NCI-H1694 treated with DMSO at 0.1 percent for 48 hours (cell line): ENCODE measurements around the gene TMEM132D.
"Not testable (repeated sequence)": the region's sequence is repeated elsewhere in the genome, so short reads cannot be mapped to it uniquely, and the experiment has no call there.

Experiments used
- DNase-seq: peaks from one replicate; lab custom pipeline; 2025; lab: John Stamatoyannopoulos, UW

The TMEM132D gene

GRCh38 chr12:129903956-129904829 is at the start of gene TMEM132D:
Gene TMEM132D, minus strand, starts transcription at chr12:129904025.
- DNase-seq = no peak

DNA sequence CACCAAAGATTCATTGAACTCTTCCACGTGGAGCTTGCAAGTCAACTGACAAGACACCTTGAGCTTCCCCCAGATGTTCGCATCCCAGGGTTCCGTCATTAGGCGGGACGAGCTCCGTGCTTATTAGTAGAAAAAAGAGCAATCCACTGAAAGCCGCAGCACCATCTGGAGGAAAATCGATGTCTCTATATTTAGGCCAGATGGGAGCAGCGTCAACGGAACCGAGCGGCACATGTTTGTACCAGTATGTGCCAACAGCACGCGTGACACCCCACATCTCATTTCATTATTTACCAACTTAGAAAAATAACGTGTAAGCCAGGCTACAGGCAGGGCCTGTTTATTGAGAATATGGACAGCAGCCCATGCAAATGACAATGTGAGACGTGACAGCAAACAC is 45.8 kb upstream of the TMEM132D start:
- DNase-seq = no peak

GRCh38 chr12:129941618-129942017 is 37.8 kb upstream of the TMEM132D start:
- no peak for DNase-seq

GRCh38 chr12:129938089-129938488 is 34.3 kb upstream of the TMEM132D start:
- no peak for DNase-seq

DNA sequence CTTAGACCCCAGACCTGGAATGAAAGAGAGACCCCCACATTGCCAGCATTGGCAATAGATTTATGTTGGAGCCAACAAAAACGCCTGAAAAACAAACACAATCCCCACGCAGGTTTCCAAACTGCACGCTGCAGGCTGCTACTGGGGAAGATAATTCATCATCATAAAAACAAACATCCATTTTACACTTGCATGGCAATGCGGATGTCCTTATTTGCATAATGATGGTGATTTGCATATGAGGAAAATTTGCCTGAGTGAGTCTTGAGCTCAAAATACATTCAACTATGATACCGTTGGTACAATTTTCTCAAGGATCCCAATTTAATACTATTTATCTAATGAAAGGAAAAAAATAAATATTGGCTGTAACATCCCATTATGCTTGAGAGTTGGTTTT is 33.6 kb upstream of the TMEM132D start:
- DNase-seq = no peak

GRCh38 chr12:129928643-129929042 is 24.8 kb upstream of the TMEM132D start:
- no peak for DNase-seq

GRCh38 chr12:129927316-129927900 is 23.6 kb upstream of the TMEM132D start:
- no peak for DNase-seq

DNA sequence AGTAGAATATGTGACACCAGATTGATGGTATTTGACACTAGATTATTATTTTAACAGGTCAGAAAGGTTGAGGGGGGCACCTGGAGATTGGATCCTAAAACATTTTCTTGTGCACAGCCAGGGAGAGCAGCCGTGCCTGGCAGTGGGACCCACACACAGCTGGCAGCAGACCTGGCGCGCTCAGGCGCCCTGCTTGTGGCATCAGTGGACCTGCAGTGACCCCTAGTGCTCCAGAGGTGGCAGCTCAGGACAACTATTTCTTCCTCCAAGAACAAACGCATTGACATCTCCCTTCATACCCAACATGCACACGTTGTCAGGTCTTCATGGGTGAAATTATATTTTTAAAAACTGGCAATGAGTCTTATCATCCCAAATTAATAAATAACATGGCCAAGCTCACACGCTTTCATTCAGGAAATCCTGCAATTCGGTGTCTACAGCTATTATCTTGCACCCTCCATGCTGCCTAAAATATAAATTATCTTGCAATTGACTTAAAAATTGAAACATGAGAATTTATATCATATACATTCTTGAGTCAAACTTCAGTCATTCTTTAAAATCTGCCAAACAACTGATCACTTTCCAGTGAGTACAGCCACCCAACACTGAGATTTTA is 7.7 kb upstream of the TMEM132D start:
- peak; percentile 19 for DNase-seq

- DNase-seq = no peak
These were observed 5.5 kb upstream of the TMEM132D start for GRCh38 chr12:129909051-129910020.

DNA sequence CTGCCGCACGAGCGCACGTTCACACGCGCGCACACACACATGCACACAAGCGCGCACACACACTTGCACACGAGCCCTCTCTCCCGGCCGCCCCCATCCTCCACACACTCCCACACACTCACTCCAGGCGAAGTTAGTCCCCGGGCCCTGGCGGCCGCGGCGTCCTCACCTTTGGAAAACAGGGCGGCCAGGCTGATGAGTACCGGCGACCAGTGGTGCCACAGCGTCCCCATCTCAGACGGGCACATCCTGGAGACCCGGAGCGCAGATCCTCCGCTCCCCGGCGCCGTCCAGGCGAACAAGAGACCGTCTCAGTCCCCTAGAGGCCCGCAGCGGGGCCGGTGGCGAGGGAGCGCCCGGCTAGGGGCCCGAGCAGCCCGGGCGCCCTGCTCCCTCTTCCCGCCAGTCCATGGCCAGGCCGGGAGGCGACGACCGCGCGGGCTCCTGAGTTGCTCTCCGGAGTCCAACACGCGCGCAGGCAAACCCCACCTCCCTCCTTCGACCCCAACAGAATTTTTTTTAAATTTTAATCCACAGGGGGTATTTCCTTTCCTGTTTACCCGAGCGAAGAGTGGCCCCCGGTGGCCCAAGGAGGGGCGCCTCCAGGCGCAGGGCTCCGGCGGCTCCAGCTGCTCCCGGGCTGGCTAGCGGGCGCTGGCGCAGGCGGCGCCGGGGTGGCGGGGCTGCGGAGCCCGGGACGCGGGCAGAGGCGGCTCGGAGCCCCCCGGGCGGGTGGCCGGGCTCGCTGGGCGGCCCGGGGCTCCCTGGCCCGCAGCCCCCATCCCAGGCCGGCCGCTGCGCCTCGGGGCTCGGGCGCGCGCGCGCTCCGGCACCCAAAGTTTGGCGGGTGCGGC is 506 bp downstream of the TMEM132D start:
- DNase-seq = no peak

GRCh38 chr12:129902371-129903091 is 1.3 kb downstream of the TMEM132D start:
- DNase-seq = no peak

- DNase-seq = no peak
These were observed 2.6 kb downstream of the TMEM132D start for GRCh38 chr12:129901254-129901653.

DNA sequence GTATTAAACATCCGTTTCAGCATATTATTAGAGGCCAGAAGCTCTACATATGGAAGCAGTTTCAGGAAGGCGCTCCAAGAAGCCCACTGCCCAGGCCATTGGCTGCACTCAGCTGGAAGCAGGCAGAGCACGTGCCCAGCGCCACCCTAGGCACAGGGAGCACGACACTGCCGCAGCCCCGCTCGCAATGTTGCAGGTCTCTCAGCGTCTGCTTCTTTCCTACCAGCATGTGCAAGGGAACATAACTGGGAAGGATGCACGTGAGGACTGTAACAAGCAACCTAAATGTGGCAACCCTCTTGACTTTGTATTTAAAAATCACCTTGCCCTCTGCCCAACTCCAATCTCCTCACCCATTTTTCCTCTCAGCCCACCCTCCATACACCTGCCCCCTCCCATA is 3.5 kb downstream of the TMEM132D start:
- DNase-seq = no peak

- not testable (repeated sequence) for DNase-seq
These were observed 4.8 kb downstream of the TMEM132D start for GRCh38 chr12:129899045-129899444.

DNA sequence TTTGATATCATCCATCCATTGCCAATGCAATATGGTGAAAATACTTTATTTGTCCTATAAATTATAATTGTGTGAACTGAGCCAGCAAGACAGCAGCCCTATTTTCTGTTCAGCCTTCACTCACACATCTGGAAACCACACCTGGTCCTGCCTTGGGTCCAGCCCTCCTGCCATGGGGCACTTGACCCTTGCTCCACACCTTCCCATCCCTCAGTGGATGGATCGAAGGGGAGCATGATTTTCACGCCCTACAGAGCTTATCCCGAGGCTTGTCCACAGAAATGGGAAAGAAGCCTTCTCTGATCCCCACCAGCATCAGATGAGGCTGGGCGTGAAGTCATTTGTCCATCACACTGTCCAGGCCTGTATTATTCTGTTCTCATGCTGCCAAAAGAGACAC is 10.1 kb downstream of the TMEM132D start:
- DNase-seq = no peak

- DNase-seq = no peak
These were observed 16.7 kb downstream of the TMEM132D start for GRCh38 chr12:129887101-129887500.

GRCh38 chr12:129886541-129886940 is 17.3 kb downstream of the TMEM132D start:
- no peak for DNase-seq

- no peak for DNase-seq
These were observed 18.5 kb downstream of the TMEM132D start for GRCh38 chr12:129885287-129885686.

GRCh38 chr12:129877411-129877810 is 26.4 kb downstream of the TMEM132D start:
- no peak for DNase-seq

- DNase-seq = no peak
These were observed 30.0 kb downstream of the TMEM132D start for GRCh38 chr12:129873833-129874208.
